Lower leg skin (tissue), 4 donors: ENCODE measurements around the gene SVBP. TPM values are rescaled to one million over a fixed set of nuclear protein-coding genes. Genes with fewer than 3 reads are reported as not detected.
A peak's percentile ranks its signal among the peaks of the same experiment; 100 is the strongest.

Experiments used
- DNase-seq, 2 donors: peaks; one replicate each; pipeline ENCODE4 v3.0.0-alpha.2; 2019; ENCODE audit warnings: low spot score in 2 of 2
- H3K4me3 ChIP-seq: fragments of 200-600 bp; sonication (generic); 2 replicates; pipeline ENCODE4 v1.5.1; 2017; ENCODE audit warnings: mild to moderate bottlenecking, low read depth; ENCODE audit not compliant: poor library complexity, severe bottlenecking
- CTCF ChIP-seq, 3 donors: fragments of 450-650 bp; IDR thresholded peaks; one replicate each; pipeline ENCODE4 v1.5.1; 2016; ENCODE audit warnings: antibody characterized with exemption in 3 of 3, mild to moderate bottlenecking in 3 of 3, moderate library complexity in 2 of 3
- POLR2A ChIP-seq, 2 donors: fragments of 450-650 bp; IDR thresholded peaks; one replicate each; pipeline ENCODE4 v1.6.1; 2016 to 2017; ENCODE audit warnings: antibody characterized with exemption in 2 of 2, mild to moderate bottlenecking in 1 of 2, moderate library complexity in 1 of 2
- WGBS, 2 donors: methylation state at CpG; one replicate each; pipeline ENCODE4 v1.1.5; 2018; 5-methylcytosine and 5-hydroxymethylcytosine counted together
- intact Hi-C: fragments of 100-400 bp; cut with DNase I; formaldehyde crosslinking; loops from one replicate; pipeline ENCODE4 v1.15.0; 2023; ENCODE audit warnings: low total_unique reads
- total RNA-seq, 4 donors: library from RNA; depleted of rRNA; stranded (reverse); fragments of >200 nt; gene quantifications; one replicate each; pipeline ENCODE4 v1.1.0, GENCODE V29; 2016

Gene SVBP
- total RNA-seq, 4 donors from 2014 or later = 11.2 to 18.1 (median 14.1) TPM

- H3K4me3 ChIP-seq = peak overlapping the region; percentile 96
- intact Hi-C loops = no loop called here
- DNase-seq = no peak
- TF ChIP-seq CTCF (IDR thresholded peaks at IDR 0.05) = no peak
- no peak for TF ChIP-seq POLR2A (IDR thresholded peaks at IDR 0.05)
- WGBS, 2 donors = 3% methylated on average over 15 to 21 of the region's 23 CpGs
These were observed 49.6 kb downstream of the SVBP start for GRCh38 chr1:42767510-42768000.

GRCh38 chr1:42766741-42767509 lies 50.3 kb downstream of the SVBP start, which contains the start of the genes C1orf50 and P3H1:
C1orf50 (plus strand) TSS chr1:42767249; CDS start chr1:42767312, 63 bp downstream.
P3H1 (minus strand) TSS chr1:42767028; CDS start chr1:42766971, 57 bp downstream.
- peak; percentile 100 for DNase-seq
- WGBS, 2 donors = 0 to 1% methylated on average over 30 to 46 of the region's 82 CpGs
- peak within 1 kb of the TSS; percentile 96 for H3K4me3 ChIP-seq
- intact Hi-C loops = no loop called here
- peak in 1 of 2 donors; percentile 85 for TF ChIP-seq POLR2A (IDR thresholded peaks at IDR 0.05)
- no peak for TF ChIP-seq CTCF (IDR thresholded peaks at IDR 0.05)

DNA sequence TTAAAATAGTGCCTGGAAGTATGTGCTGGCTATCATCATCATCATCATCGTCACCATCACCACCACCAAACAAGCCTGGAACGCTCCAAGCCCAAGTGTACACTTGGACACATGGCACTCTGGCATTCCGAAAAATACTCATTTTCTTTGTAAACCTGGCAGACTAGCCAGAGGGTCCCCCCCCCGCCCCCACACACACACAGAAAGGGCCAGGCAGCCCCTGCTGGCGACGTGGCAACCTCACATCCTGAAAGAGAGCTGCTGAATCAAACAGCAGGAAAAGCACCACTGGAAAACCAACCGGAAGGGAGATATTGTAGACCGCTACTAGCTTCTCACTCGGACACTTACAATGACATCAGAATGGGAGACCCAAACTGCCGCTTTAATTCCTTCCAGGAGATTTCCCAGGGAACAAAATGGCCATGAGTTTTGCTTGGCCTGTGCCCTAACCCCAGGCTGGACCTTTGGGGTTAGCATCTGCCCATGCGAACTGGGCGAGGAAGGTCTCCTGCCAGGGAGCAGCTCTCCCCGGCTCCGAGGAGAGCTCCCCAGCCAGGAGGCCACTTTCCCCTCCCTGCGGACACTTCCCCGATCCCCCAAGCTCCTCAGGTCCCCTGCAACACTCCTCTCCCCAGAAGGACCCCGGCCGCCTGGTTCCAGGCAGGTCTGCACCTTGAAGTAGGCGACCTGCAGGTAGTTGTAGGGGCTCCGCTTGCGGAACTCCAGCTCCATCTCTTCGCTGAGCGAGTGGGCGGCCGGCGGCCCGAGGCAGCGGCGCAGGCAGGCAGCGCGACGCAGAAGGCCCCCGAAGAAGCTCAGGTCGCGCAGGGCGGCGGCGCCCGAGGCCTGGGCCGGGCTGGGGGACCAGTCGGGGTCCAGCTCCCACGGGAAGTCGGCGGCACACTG lies 51.1 kb downstream of the SVBP start:
- peak overlapping the region; percentile 83 for H3K4me3 ChIP-seq
- peak in 1 of 2 donors; percentile 88 for DNase-seq
- 1 to 3% methylated on average over 17 to 21 of the region's 44 CpGs for WGBS, 2 donors
- TF ChIP-seq CTCF (IDR thresholded peaks at IDR 0.05) (no peak), POLR2A (IDR thresholded peaks at IDR 0.05) (no peak)
- intact Hi-C loops = no loop called here

- intact Hi-C loops = no loop called here
- TF ChIP-seq CTCF (IDR thresholded peaks at IDR 0.05) = no peak
- no peak for TF ChIP-seq POLR2A (IDR thresholded peaks at IDR 0.05)
- no peak for DNase-seq
- peak overlapping the region; percentile 83 for H3K4me3 ChIP-seq
- 16 to 22% methylated on average over 7 of the region's 7 CpGs for whole genome bisulfite sequencing, 2 donors
These were observed 51.9 kb downstream of the SVBP start for GRCh38 chr1:42765269-42765668.

GRCh38 chr1:42762269-42762668 lies 54.9 kb downstream of the SVBP start:
- intact Hi-C loops = no loop called here
- 67 to 70% methylated on average over 5 of the region's 5 CpGs for WGBS, 2 donors
- DNase-seq = peak in 1 of 2 donors; percentile 71
- H3K4me3 ChIP-seq = no peak overlapping the region
- TF ChIP-seq POLR2A (IDR thresholded peaks at IDR 0.05) (no peak), CTCF (IDR thresholded peaks at IDR 0.05) (no peak)
